KBM-7 (cell line): ENCODE results near the gene ZSCAN21.

Experiments
- DNase-seq: peaks from one replicate; pipeline ENCODE4 v3.0.0-alpha.2; 2015
- in situ Hi-C: fragments of 300-500 bp; cut with MboI; formaldehyde crosslinking; loops from 2 replicates; pipeline ENCODE4 v1.14.3; 2020; ENCODE audit warnings: low sequenced_read_pairs, low pct_unique_long_range_greater_than_20kb, mixed read lengths

ZSCAN21 gene

GRCh38 chr7:100023526-100023925 is 26.0 kb upstream of the ZSCAN21 start:
- in situ Hi-C loops = no loop called here
- DNase-seq = no peak

DNA sequence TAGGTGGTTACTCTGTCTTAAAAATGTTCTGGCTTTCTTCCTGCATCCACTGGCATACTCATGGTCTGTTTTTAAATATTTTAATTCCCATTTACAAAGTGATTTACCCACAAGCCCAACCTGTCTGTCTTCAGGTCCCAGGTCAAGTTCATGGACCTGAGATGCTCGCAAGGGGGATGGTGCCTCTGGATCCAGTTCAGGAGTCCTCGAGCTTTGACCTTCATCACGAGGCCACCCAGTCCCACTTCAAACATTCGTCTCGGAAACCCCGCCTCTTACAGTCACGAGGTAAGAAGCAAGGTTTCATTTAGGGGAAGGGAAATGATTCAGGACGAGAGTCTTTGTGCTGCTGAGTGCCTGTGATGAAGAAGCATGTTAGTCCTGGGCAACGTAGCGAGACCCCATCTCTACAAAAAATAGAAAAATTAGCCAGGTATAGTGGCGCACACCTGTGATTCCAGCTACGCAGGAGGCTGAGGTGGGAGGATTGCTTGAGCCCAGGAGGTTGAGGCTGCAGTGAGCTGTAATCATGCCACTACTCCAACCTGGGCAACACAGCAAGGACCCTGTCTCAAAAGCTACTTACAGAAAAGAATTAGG is 25.5 kb upstream of the ZSCAN21 start:
- in situ Hi-C loops = no loop called here
- no peak for DNase-seq

DNA sequence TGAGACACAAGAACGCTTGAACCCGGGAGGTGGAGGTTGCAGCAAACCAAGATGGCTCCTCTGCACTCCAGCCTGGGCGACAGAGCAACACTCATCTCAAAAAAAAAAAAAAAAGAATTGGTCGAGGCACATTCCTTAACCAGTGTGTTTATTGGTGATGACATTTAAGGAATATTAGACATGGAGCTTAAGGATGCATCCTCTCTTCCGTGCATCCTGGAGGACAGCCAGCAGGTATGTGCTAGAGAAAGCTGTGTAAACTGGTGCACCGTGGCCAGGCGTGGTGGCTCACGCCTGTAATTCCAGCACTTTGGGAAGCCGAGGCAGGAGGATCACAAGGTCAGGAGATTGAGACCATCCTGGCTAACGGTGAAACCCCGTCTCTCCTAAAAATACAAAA is 22.4 kb upstream of the ZSCAN21 start:
- no peak for DNase-seq
- in situ Hi-C loops = no loop called here

DNA sequence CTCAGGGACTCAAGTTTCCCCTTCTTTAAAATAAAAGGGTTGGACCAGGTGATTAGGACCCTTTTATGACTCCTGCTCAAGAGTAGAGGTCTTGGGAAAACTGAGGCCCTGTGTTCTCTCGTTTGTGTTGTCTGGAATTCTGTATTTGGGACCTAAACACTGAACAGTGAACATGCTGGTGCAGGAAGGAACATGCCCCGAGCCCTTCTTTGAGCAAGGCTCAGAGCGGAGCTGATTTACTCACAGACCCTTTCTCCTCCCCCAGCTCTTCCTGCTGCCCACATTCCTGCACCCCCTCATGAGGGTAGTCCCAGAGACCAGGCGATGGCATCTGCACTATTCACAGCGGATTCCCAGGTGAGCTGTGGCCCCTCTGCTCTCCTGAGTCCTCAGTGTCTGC is 20.0 kb upstream of the ZSCAN21 start:
- in situ Hi-C loops = no loop called here
- DNase-seq = no peak

DNA sequence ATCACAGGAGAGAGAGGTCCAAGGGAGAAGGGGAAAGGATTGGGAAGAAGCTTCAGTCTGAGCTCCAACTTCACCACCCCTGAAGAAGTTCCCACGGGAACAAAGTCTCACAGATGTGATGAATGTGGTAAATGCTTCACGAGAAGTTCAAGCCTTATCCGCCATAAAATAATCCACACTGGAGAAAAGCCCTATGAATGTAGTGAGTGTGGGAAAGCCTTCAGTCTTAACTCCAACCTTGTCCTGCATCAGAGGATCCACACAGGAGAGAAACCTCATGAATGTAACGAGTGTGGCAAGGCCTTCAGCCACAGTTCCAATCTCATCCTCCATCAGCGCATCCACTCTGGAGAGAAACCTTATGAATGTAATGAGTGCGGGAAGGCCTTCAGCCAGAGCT is 16.0 kb upstream of the ZSCAN21 start:
- DNase-seq = no peak
- in situ Hi-C loops = no loop called here

- in situ Hi-C loops = no loop called here
These were observed 14.6 kb upstream of the ZSCAN21 start for GRCh38 chr7:100034871-100035510.

DNA sequence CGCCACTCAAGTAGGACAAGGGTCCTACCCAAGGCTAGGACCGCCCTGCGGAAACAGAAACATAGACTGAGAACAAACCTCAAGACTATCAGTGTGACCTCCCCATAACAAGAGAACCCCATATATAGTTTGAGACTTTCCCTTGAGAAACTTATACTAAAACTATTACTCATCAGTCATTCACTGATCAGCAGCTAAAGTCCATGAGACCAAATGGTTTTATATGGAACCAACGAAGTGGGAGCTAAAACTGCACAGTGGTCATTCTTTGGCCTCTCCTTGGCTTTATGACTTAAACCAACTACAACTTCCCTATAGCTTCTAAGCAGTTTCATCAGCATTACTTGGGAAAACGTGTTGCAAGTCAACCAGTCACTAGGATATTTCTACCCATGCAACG is 13.7 kb upstream of the ZSCAN21 start:
- DNase-seq = no peak
- in situ Hi-C loops = no loop called here

More at GRCh38 chr7:100034871-100035510, 14.6 kb upstream of the ZSCAN21 start:
- DNase-seq = no peak

DNA sequence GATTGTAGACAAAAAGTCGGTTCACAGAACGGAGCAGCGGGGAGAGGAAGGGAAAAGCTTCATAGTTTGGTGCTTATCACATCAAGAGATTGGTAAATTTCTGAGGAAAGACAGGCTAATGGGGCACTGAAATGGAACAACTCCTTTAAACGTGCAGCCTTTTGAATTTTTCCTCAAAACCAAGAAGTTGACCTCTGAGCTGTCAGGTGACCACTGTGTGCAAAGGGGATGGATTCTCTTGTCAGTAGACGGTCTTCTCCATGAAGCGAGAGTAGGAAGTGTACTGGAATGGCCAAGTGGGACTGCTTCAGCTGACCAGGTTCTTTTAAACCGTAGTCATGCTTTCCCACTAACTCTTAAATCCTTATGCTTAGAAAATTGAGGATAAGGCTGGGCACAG is 11.2 kb upstream of the ZSCAN21 start:
- DNase-seq = no peak
- in situ Hi-C loops = no loop called here

DNA sequence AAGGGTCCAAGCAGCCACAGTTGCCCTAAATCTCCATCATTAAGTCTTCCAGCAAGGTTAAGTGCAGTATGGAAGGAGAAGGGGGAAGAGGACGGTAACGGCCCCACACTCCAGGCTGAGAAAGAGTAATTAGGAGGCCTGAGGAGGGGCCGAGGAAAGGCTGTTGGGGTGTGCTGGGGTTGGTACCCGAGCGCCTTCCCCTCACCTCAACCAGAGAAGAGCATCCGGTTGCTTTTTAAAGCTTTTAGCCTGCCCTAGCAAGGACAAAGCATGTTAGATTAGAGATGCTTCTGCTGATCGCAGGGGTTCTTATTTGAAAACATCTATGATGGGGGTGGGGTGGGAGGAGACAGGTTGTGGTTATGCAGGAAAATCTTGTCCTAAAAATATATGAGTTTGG is 9.0 kb upstream of the ZSCAN21 start:
- in situ Hi-C loops = no loop called here
- no peak for DNase-seq

GRCh38 chr7:100044718-100045117 is 4.9 kb upstream of the ZSCAN21 start:
- peak; percentile 32 for DNase-seq
- in situ Hi-C loops = no loop called here

- no peak for DNase-seq
- in situ Hi-C loops = no loop called here
These were observed 894 bp upstream of the ZSCAN21 start for GRCh38 chr7:100048680-100049079.

DNA sequence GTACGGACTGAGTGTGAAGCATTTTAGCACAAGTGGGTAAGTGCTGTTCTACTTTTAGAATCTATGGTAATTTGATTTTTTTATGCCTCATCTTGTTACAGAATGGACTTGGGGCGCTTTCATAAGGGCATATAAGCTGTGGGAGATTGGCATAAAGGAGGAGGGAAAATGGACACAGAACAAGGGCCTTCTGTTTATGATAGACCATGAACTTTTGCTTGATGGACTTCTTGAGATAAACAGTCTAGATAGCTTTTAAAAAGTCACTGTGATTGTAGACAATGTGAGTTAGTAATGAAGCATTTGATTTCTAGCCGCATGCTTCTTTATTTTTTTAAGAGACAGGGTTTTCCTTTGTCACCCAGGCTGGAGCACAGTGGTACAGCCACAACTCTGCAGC is 2.0 kb downstream of the ZSCAN21 start:
- DNase-seq = no peak
- in situ Hi-C loops = no loop called here

DNA sequence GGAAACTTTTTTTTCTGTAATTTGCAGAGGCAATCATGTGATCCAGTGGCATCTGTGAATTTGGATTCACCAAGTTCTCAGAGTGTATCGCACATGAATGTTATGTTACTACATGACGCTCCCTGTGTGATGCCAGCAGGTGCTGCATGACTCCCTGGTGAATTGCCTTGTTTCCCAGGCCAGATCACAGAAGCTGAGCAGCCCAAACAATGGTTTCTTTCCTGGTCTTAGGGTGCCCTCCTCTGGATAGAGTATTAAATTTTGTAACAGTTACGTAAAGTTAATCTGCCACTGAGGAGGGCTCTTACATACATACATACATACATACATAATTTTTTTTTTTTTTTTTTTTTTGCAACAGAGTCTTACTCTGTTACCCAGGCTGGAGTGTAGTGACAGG is 3.6 kb downstream of the ZSCAN21 start:
- DNase-seq = peak; percentile 77
- in situ Hi-C loops = no loop called here

DNA sequence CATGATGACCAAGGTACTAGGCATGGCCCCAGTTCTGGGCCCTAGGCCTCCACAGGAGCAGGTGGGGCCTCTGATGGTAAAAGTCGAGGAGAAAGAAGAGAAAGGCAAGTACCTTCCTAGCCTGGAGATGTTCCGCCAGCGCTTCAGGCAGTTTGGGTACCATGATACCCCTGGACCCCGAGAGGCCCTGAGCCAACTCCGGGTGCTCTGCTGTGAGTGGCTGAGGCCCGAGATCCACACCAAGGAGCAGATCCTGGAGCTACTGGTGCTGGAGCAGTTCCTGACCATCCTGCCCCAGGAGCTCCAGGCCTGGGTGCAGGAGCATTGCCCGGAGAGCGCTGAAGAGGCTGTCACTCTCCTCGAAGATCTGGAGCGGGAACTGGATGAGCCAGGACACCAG is 7.4 kb downstream of the ZSCAN21 start:
- no peak for DNase-seq
- in situ Hi-C loops = no loop called here

DNA sequence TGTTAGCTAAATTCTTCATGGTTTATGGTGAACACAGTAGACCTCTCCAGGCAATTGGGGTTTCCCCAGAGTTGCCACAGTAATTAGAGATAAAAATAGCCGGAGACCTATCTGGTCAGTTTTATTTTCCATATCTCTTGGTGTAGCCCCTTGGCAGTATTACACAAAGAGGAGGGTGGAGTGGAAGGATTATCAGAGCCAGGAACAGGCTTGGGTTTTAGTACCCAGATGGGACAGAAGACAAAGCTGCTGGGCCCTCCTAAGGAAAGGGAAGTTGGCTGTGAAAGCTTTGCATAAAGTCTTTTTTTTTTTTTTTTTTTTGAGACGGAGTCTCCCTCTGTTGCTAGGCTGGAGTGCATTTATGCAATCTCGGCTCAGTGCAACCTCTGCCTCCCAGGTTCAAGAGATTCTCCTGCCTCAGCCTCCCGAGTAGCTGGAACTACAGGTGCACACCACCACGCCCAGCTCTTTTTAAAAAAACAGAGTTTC is 9.7 kb downstream of the ZSCAN21 start:
- in situ Hi-C loops = no loop called here
- no peak for DNase-seq

DNA sequence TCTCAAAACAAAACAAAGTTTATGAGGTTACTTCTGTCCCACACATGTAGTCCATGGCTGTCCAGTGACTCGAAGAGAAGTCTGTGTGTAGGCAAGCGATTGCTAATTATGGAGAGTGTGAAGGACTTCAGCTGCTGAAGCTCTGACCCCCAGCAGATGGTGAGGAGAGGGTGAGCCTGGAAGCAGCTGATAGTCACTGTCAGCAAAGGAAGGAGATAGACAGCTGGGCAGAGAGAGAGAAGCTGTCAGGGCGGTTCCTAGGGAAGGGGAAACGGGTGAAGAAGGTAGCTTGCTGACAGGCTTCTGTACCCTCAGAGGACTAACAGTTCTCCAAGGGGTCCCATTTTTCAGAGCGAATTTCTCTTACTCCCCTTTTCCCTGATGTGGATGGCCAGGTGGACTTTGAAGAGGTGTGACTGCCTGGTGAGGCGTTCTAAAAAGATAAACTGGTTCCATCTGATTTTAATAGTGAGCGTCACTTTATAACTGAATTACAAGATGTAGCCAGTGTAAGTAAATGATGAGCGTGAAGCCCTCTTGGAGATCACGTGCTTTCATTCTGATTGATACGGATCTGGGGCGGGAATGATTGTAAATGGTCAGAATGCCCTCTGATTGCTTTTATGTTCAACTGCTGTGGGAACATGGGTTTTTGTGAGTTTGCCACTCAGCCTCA is 12.1 kb downstream of the ZSCAN21 start:
- in situ Hi-C loops = no loop called here
- DNase-seq = no peak

DNA sequence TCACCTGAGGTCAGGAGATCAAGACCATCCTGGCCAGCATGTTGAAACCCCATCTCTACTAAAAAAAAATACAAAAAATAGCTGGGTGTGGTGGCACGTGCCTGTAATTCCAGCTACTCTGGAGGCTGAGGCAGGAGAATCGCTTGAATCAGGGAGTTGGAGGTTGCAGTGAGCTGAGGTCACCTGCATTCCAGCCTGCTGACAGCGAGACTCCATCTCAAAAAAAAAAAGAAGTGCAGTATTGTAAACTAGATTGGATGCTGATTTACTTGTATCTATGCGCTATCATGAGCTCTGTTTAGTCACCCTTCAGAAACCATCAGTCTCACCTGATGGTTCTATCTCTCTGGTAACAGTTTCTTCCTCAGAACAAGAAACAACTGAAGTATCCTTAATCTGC is 13.8 kb downstream of the ZSCAN21 start:
- in situ Hi-C loops = no loop called here
- no peak for DNase-seq

GRCh38 chr7:100064162-100064561 is 14.6 kb downstream of the ZSCAN21 start:
- in situ Hi-C loops = no loop called here
- DNase-seq = no peak

GRCh38 chr7:100065452-100066186 is 16.0 kb downstream of the ZSCAN21 start:
- in situ Hi-C loops = no loop called here
- DNase-seq = no peak

DNA sequence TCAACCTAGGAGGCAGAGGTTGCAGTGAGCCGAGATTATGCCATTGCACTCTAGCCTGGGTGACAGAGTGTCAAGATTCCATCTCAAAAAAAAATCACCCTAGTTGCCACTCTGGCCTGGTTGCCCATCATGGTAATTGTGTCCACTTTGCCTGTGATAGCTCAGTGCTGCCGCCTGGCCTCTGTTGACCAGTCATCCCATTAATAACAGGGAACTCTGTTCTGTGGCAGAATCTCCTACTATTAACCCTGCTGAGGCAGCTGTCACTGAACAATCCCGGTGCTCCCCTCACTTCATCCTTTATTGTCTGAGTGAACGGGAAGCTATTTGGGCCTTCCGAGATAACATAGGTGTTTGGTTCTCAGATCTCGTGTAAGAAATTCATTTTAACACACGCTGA is 17.4 kb downstream of the ZSCAN21 start:
- no peak for DNase-seq
- in situ Hi-C loops = no loop called here
